22Rv1 (cell line): ENCODE data around the gene AGO3.

Source experiments
- H3K27ac ChIP-seq: fragments of 450-650 bp; 2 replicates; pipeline ENCODE4 v1.5.1; 2017
- ZFX ChIP-seq: fragments of 450-650 bp; IDR thresholded peaks from 2 replicates; pipeline ENCODE4 v1.6.1; 2017; ENCODE audit warnings: antibody characterized with exemption, borderline replicate concordance
- TF ChIP-seq, protein P1 (sequence below): fragments of 450-650 bp; IDR thresholded peaks from 2 replicates; pipeline ENCODE4 v1.5.1; 2017; ENCODE audit warnings: mild to moderate bottlenecking

Gene AGO3

DNA sequence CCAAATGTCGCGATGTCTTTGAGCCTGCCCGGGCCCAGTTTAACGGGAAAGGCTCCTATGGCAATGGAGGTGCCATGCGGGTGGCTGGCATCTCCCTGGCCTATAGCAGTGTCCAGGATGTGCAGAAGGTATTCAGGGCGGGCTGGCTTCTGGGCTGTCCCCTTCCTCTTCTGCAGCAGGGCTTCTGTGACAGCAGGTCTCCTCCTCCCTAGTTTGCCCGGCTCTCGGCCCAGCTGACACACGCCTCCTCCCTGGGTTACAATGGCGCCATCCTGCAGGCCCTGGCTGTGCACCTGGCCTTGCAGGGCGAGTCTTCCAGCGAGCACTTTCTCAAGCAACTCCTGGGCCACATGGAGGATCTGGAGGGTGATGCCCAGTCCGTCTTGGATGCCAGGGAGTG is 160.8 kb downstream of the AGO3 start:
- H3K27ac ChIP-seq = no peak overlapping the region
- TF ChIP-seq, protein P1, sequence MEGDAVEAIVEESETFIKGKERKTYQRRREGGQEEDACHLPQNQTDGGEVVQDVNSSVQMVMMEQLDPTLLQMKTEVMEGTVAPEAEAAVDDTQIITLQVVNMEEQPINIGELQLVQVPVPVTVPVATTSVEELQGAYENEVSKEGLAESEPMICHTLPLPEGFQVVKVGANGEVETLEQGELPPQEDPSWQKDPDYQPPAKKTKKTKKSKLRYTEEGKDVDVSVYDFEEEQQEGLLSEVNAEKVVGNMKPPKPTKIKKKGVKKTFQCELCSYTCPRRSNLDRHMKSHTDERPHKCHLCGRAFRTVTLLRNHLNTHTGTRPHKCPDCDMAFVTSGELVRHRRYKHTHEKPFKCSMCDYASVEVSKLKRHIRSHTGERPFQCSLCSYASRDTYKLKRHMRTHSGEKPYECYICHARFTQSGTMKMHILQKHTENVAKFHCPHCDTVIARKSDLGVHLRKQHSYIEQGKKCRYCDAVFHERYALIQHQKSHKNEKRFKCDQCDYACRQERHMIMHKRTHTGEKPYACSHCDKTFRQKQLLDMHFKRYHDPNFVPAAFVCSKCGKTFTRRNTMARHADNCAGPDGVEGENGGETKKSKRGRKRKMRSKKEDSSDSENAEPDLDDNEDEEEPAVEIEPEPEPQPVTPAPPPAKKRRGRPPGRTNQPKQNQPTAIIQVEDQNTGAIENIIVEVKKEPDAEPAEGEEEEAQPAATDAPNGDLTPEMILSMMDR = no peak
- TF ChIP-seq ZFX = no peak

DNA sequence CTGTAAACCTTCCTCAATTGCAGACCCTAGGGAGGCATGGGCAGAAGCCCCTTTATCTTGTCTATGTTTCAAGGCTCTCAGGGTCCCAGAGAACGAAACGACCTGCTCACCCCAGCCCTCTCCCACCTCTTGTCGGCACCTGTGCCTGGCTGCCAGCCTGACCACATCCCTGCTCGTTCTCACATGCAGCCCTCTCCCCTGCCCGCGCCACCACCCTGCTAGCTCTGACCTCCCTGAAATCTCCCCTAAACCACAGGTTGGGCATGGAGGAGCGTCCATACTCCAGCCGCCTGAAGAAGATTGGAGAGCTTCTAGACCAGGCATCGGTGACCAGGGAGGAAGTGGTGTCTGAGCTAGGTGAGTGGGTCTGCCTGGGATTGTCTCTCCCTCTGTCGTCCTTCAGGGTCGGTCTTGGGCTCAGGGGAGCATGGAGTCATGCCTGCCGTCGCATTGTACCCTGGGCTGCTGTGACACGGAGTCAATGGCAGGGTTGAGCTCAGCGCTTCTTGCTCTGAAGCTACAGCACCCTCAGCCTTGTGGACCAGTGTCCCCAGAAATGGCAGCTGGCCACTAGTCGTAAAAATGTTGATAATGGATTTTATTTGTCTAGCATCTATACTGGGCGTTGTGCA is 161.4 kb downstream of the AGO3 start:
- TF ChIP-seq, protein P1 = no peak
- no peak for TF ChIP-seq ZFX
- no peak overlapping the region for H3K27ac ChIP-seq

DNA sequence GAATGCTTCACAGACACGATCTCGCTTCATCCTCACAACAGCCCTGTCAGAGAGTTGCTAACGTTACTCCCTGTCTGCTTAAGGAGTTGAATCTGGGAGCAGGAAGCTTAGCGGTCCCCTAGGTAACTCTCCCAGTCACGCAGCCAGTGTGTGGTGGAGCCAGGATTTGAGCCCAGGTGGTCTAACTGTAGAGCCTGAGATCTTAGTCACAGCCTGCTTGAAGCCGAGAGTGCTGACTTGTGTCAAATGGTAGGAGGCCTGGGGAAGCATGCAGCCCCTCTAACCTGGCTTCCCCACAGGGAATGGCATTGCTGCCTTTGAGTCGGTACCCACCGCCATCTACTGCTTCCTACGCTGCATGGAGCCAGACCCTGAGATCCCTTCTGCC is 161.9 kb downstream of the AGO3 start:
- TF ChIP-seq ZFX = no peak
- TF ChIP-seq, protein P1 = no peak
- no peak overlapping the region for H3K27ac ChIP-seq

DNA sequence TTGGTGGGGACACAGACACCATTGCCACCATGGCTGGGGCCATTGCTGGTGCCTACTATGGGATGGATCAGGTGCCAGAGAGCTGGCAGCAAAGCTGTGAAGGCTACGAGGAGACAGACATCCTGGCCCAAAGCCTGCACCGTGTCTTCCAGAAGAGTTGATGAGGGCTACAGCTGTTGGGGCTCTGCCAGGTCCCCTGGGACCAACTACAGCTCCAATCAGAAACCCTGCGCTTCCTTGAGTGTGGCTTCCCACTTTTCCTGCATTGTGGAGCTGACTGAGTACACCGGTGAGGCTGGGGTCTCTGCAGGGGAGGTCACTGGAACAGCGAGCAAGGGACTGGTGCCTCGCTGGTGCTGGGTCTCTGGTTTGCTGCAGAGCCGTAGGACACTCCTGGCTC is 162.3 kb downstream of the AGO3 start:
- no peak overlapping the region for H3K27ac ChIP-seq
- TF ChIP-seq, protein P1 = no peak
- no peak for TF ChIP-seq ZFX

DNA sequence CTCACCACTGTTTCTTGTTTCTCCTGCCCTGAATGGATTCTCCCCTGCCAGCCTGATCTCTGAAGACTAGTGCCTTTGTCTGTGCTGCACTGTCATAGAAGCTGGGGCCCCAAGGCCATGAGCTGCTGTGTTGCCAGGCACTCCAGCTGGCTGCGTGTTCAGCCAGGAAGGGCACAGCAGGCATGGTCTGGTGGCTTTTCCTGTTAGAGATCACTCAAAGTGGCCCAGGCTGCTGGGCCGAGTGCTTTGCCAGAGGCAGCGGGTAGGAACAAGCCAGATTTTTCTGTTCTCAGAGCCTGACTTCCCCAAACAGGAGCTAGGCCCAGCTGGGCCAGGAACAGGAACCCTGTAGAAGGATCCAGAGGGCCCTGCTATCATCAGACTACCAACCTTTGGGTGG is 163.0 kb downstream of the AGO3 start:
- H3K27ac ChIP-seq = no peak overlapping the region

DNA sequence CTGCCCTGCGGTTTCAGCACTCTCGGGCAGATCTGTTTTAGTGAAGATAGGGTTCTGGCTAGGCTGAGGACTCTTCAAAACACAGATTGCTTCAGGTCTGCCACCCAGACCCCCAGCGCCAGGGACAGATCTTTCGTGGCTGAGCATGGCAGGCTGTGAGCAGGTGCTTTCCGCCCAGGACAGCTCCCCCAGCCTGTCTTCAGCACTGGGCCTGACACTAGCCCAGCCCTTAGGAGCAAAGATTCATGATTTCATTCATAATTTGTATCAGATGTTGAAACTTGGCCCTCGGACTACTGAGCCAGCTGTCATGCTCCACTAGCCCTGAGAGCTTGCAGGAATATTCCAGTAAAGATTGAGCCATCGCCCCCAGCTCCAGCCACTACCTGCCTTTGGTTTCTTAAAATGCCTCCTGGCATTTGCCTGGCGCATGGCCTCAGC is 163.7 kb downstream of the AGO3 start:
- H3K27ac ChIP-seq = no peak overlapping the region
- no peak for TF ChIP-seq ZFX
- TF ChIP-seq, protein P1 = no peak

More for the DNA sequence above, 163.0 kb downstream of the AGO3 start:
- TF ChIP-seq, protein P1 = no peak
- no peak for TF ChIP-seq ZFX

DNA sequence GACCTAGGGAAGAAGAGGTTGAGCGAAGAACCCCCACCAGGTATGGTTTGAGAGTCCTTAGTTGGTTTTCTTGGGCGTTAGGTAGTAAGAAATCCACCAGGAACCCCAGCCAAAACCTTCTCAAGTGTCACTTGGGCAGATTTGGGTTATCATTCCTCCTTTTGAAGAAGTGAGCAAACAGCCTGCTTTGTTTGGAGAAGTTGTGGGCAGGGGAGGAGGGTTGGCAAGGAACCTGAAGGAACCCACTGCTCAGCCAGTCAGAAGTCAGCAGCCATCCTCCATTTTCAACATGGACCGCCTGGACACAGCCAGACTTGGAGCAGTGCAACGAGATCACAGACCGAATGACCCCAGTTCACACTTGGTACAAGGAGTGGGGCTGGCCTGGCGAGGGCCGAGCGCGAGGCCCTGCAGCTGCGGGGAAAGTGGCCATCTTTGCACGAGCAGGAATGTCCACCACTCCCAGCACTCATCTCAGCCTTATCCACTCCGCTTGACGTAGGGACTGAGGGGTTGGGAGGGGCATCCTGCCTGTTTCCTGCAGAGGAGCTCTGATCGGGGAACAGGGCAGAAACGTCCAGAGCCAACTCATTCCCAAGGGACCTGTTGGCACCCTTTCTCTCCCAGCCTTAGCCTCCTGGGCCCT is 165.0 kb downstream of the AGO3 start:
- TF ChIP-seq ZFX = no peak
- TF ChIP-seq, protein P1 = no peak
- H3K27ac ChIP-seq = no peak overlapping the region
